NB4 (cell line): Measurements from ENCODE around the gene PSMB5.

ENCODE experiments used
- DNase-seq: peaks from one replicate; pipeline ENCODE4 v3.0.0; 2010; ENCODE audit warnings: low read depth
- H3K4me3 ChIP-seq: one replicate; pipeline ENCODE4 v1.5.1; 2011; ENCODE audit warnings: mild to moderate bottlenecking, low read depth, low read length, moderate library complexity
- CTCF ChIP-seq: IDR thresholded peaks from one replicate; pipeline ENCODE4 v1.5.1; 2012; ENCODE audit warnings: low read depth, low read length
- MAX ChIP-seq: IDR thresholded peaks from 2 replicates; pipeline ENCODE4 v1.6.1; 2011; ENCODE audit warnings: low read depth, low read length
- MYC ChIP-seq: IDR thresholded peaks from 2 replicates; pipeline ENCODE4 v1.6.1; 2011; ENCODE audit warnings: low read depth, low read length
- POLR2A ChIP-seq: IDR thresholded peaks from 2 replicates; pipeline ENCODE4 v1.6.1; 2011; ENCODE audit warnings: mild to moderate bottlenecking; ENCODE audit not compliant: insufficient read length; ENCODE audit errors: extremely low read depth

PSMB5 gene

GRCh38 chr14:23042162-23042965 lies 7.7 kb upstream of the PSMB5 start, which contains the start of gene PSMB11:
PSMB11 (plus strand) TSS chr14:23042212; CDS start chr14:23042226, 14 bp downstream.
- no peak within 1 kb of the TSS for H3K4me3 ChIP-seq
- no peak for DNase-seq
- TF ChIP-seq MYC (no peak), POLR2A (no peak), MAX (no peak), CTCF (no peak)

- no peak for DNase-seq
- H3K4me3 ChIP-seq: no peak overlapping the region
- TF ChIP-seq MYC (no peak), POLR2A (no peak), CTCF (no peak), MAX (no peak)
Observed at GRCh38 chr14:23041729-23042128, 7.0 kb upstream of the PSMB5 start.

- no peak overlapping the region for H3K4me3 ChIP-seq
- no peak for DNase-seq
- TF ChIP-seq MAX (no peak), CTCF (no peak), MYC (no peak), POLR2A (no peak)
Observed at GRCh38 chr14:23040100-23040499, 5.4 kb upstream of the PSMB5 start.

GRCh38 chr14:23035303-23036144 lies 824 bp upstream of the PSMB5 start:
- TF ChIP-seq POLR2A (no peak), CTCF (no peak), MYC (no peak), MAX (no peak)
- peak overlapping the region; percentile 97 for H3K4me3 ChIP-seq
- DNase-seq: no peak

- peak overlapping the region; percentile 97 for H3K4me3 ChIP-seq
- no peak for TF ChIP-seq POLR2A
- peak; percentile 1; the same call in 1 of the 2 replicates for TF ChIP-seq MYC
- DNase-seq: no peak
Observed at GRCh38 chr14:23033801-23034497, 751 bp downstream of the PSMB5 start.

GRCh38 chr14:23033251-23033727 lies 1.4 kb downstream of the PSMB5 start:
- TF ChIP-seq MAX (no peak), CTCF (no peak), POLR2A (no peak), MYC (no peak)
- peak overlapping the region; percentile 97 for H3K4me3 ChIP-seq
- DNase-seq: no peak
